Fibroblast of villous mesenchyme (primary cell): ENCODE results near the gene FRK. TPM values are rescaled to one million over a fixed set of nuclear protein-coding genes. Genes with fewer than 3 reads are reported as not detected.
"Not testable (repeated sequence)": the region's sequence is repeated elsewhere in the genome, so short reads cannot be mapped to it uniquely, and the experiment has no call there.

Source experiments
- DNase-seq: peaks from one replicate; pipeline ENCODE4 v3.0.0-alpha.2; 2010; ENCODE audit warnings: low read depth
- H3K4me3 ChIP-seq: 2 replicates; pipeline ENCODE4 v1.5.1; 2011; ENCODE audit warnings: low read depth, mild to moderate bottlenecking, low read length
- total RNA-seq: library from RNA; depleted of rRNA; stranded (reverse); fragments of >200 nt; gene quantifications from 2 replicates; pipeline ENCODE4 v1.2.3, GENCODE V29; 2012
- TF ChIP-seq, protein P1 (sequence below): IDR thresholded peaks from 2 replicates; pipeline ENCODE4 v1.5.1; 2012; ENCODE audit warnings: low read depth, mild to moderate bottlenecking, low read length; ENCODE audit not compliant: insufficient read depth

Gene FRK
- total RNA-seq, 1 donor: 0.43 TPM

DNA sequence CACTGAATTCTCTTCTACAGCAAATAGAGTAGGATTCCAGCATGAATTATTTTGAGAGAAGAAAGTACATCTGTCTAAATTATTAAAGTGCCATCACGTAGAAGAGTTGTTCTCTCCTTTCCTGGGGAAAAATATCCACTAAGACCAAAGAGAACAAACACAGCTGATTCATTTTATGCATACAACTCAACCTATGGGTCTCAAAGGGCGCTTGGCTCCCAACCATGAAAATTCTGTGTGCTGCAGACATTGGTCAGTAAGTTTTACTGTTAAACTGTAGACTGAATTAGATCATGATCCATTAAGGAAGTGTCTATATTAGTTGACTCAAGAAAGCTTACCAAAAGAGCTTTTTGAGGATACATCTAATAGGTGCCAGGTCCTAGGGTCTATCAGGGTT lies 83.5 kb downstream of the FRK start:
- no peak for DNase-seq
- TF ChIP-seq, protein P1, sequence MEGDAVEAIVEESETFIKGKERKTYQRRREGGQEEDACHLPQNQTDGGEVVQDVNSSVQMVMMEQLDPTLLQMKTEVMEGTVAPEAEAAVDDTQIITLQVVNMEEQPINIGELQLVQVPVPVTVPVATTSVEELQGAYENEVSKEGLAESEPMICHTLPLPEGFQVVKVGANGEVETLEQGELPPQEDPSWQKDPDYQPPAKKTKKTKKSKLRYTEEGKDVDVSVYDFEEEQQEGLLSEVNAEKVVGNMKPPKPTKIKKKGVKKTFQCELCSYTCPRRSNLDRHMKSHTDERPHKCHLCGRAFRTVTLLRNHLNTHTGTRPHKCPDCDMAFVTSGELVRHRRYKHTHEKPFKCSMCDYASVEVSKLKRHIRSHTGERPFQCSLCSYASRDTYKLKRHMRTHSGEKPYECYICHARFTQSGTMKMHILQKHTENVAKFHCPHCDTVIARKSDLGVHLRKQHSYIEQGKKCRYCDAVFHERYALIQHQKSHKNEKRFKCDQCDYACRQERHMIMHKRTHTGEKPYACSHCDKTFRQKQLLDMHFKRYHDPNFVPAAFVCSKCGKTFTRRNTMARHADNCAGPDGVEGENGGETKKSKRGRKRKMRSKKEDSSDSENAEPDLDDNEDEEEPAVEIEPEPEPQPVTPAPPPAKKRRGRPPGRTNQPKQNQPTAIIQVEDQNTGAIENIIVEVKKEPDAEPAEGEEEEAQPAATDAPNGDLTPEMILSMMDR: no peak
- no peak overlapping the region for H3K4me3 ChIP-seq

DNA sequence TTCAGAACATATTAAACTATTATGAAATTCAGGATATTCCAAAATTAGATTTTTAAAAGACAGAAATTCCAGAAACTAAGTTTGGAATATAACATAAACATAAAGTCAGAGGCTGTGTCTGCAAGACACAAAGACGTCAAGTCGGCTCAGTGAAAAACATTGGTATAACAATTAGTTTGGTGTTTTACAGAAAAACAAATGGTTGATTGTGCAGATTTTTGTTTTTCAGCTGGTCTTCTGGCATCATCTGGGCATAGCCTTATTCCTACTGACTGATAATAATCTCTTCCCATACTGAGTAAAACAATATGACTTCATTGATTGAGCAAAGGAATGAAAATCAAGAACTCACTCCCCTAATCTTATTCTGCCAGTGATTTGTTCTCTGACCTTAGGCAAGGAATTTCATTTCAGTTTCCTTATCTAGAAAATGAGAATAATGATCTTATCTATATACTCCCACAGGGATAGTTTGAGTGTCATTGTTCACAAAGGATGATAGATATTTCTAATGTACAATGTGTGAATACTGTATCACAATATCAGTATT lies 84.3 kb downstream of the FRK start:
- TF ChIP-seq, protein P1: no peak
- no peak for DNase-seq
- H3K4me3 ChIP-seq: no peak overlapping the region

DNA sequence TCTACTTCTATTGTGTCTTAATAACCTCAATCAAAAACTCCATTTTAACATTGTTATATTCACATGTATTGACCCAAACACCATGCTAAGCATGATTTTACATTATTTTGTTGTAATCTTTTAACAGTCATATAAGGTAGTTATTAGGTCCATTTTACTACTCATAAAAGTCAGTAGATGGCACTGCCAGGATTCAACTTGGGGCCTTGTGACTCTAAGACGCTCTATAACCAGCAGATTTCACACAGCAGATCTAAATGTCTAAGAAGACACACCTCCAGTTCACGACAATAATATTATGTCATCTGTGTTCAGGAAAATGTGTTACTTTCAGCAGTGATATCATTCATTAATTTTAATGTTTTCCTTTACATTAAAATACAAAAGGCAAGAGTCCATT lies 88.0 kb downstream of the FRK start:
- TF ChIP-seq, protein P1: no peak
- no peak for DNase-seq
- H3K4me3 ChIP-seq: no peak overlapping the region

DNA sequence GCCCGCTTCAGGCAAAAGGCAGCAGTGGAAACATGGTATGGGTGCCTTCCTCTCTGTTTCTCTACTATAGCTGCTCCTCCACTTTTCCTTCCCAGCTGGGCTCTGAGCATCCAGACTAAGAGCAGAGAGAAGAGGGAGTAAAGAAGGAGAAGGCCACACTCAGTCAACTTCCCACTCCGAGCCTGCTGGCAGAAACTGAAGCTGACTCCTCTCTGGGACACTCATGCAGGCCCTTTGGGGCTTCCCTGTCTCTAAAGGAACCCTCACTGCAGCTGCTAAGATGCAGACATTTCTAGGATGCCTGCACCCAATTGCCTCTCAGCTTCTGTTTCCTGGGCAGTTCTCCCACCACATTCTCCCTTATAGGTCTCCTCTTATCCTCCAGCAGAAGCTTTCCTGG lies 88.9 kb downstream of the FRK start:
- TF ChIP-seq, protein P1: no peak
- no peak for DNase-seq
- H3K4me3 ChIP-seq: no peak overlapping the region

GRCh38 chr6:115969930-115970273 lies 90.8 kb downstream of the FRK start:
- TF ChIP-seq, protein P1: no peak

DNA sequence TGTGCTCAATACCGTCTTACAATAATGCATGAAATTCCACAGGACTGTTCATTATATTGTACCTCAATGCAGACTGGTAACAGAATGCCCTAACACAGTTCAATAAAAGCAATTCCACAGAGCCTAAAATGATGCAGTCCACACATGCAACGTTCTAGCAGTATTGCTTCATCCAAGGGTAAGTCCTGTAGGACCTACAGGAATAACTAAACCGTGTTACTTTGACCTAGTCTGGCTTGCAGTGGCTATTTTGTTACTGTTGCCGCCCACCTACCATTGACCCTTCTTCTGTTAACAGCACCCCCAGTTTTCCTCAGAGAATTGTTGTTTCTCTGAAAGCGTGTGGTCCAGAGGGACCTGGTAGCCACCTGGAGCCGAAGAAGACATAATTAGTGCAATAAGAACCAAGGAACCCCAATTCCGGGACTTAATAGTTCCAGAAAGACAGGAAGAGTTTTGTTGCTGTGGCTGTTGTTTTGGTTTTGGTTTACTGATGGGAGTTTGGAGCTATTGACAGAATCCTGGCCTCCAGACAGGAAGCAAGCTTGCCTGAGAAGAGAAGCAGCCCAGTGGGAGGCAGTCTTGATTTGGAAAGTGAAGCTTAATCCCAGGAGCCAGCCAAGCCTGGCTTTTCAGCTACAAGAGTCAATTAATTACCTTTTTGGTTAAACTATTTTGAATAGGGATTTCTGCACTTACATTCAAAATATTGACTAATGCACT lies 91.3 kb downstream of the FRK start:
- TF ChIP-seq, protein P1: no peak
- no peak overlapping the region for H3K4me3 ChIP-seq
- no peak for DNase-seq

More at GRCh38 chr6:115969930-115970273, 90.8 kb downstream of the FRK start:
- H3K4me3 ChIP-seq: no peak overlapping the region
- no peak for DNase-seq

GRCh38 chr6:115960286-115960685 lies 100.4 kb downstream of the FRK start:
- not testable (repeated sequence) for H3K4me3 ChIP-seq, DNase-seq
